Activated CD8-positive, alpha-beta memory T cell treated with anti-CD3 and anti-CD28 coated beads for 24 hours (primary cell): ENCODE data around the gene NBR1.
"Not testable (repeated sequence)": the region's sequence is repeated elsewhere in the genome, so short reads cannot be mapped to it uniquely, and the experiment has no call there.

Experiments
- DNase-seq: peaks from one replicate; pipeline ENCODE4 v3.0.0-alpha.2; 2020

Gene NBR1

GRCh38 chr17:43216762-43217613, 46.0 kb downstream of the NBR1 start:
- DNase-seq = no peak

GRCh38 chr17:43217614-43218087, 46.6 kb downstream of the NBR1 start:
- DNase-seq = peak; percentile 65

GRCh38 chr17:43219001-43219400, 48.0 kb downstream of the NBR1 start:
- no peak for DNase-seq

GRCh38 chr17:43219746-43220380, 48.8 kb downstream of the NBR1 start:
- DNase-seq = no peak

- no peak for DNase-seq
Observed at GRCh38 chr17:43220511-43221125, 49.6 kb downstream of the NBR1 start.

GRCh38 chr17:43224146-43224705, 53.2 kb downstream of the NBR1 start:
- peak; percentile 40 for DNase-seq

GRCh38 chr17:43226393-43226792, 55.4 kb downstream of the NBR1 start:
- no peak for DNase-seq

GRCh38 chr17:43228020-43228782, 57.2 kb downstream of the NBR1 start, which contains the start of gene CCDC200:
CCDC200 (minus strand) TSS chr17:43228623; CDS start chr17:43228554, 69 bp downstream.
- DNase-seq = not testable (repeated sequence)

- peak; percentile 9 for DNase-seq
Observed at GRCh38 chr17:43231205-43232020, 60.4 kb downstream of the NBR1 start.

GRCh38 chr17:43232021-43232699, 61.1 kb downstream of the NBR1 start:
- DNase-seq = peak; percentile 50

- DNase-seq = not testable (repeated sequence)
Observed at GRCh38 chr17:43233263-43233662, 62.2 kb downstream of the NBR1 start.

- DNase-seq = not testable (repeated sequence)
Observed at GRCh38 chr17:43233877-43234276, 62.9 kb downstream of the NBR1 start, which contains the start of gene RNU2-1. RNU2-1 (minus strand) TSS chr17:43233977.

GRCh38 chr17:43239597-43239996, 68.6 kb downstream of the NBR1 start:
- not testable (repeated sequence) for DNase-seq

- not testable (repeated sequence) for DNase-seq
Observed at GRCh38 chr17:43240596-43241352, 69.8 kb downstream of the NBR1 start.

GRCh38 chr17:43246456-43246855, 75.4 kb downstream of the NBR1 start:
- DNase-seq = not testable (repeated sequence)
